GM18502 (cell line): Measurements from ENCODE around the gene MED1.
A peak's percentile ranks its signal among the peaks of the same experiment; 100 is the strongest.
"Not testable (repeated sequence)": the region's sequence is repeated elsewhere in the genome, so short reads cannot be mapped to it uniquely, and the experiment has no call there.

Experiments used
- ATAC-seq: cut with Tn5 transposase; IDR thresholded peaks from one replicate; pipeline ENCODE4 v1.9.1; 2021; ENCODE audit warnings: mild to moderate bottlenecking; ENCODE audit not compliant: unreplicated experiment, poor library complexity

MED1 gene

DNA sequence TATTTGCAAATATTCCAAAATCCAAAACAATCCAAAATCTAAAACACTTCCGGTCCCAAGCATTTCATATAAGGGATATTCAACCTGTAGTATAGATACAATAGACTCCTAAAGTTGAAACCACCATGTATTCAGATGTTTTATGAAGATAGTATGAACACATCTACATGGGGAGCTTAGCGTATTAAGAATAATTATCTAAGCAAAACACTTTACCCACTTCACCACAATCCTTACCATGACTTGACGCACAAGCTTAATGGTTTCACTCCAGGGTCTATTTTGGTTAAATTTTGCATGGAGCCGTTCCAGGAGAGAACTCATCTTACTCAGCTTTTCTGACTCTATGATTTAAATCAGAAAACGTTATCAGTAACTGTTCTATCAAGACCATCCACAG, 3.5 kb downstream of the MED1 start:
- no peak for ATAC-seq

DNA sequence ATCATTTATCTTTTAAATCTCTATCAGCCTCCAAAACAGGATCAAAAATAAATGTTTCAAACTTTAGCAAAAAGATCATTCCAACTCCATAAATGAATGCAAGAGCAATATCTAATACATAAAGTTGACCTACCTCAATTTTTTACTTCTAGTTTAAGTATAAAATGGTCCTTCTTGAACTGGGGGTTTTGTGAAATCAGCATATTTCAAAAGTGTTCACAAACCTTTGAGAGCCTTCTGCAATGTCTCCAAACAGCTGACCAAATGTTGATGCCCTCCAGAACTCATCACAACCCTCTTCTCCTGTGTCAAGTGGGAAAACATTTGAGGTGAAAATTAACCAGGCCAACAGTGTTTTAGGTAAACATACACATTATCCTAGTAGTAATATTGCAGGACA, 7.7 kb downstream of the MED1 start:
- ATAC-seq = no peak

DNA sequence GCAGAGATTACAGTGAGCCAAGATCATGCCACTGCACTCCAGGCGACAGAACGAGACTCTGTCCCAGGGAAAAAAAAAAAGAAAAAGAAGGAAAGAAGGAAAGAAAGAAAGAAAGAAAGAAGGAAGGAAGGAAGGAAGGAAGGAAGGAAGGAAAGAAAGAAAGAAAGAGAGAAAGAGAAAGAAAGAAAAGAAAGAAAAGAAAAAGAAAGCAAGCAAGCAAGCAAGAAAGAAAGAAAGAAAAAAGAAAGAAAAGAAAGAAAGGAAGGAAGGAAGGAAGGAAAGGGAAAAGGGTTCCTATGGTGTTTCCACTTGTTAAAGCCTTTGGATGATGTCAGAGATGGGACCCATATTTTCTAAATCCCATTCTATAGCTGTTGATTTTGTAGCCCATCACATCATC, 11.2 kb downstream of the MED1 start:
- not testable (repeated sequence) for ATAC-seq

DNA sequence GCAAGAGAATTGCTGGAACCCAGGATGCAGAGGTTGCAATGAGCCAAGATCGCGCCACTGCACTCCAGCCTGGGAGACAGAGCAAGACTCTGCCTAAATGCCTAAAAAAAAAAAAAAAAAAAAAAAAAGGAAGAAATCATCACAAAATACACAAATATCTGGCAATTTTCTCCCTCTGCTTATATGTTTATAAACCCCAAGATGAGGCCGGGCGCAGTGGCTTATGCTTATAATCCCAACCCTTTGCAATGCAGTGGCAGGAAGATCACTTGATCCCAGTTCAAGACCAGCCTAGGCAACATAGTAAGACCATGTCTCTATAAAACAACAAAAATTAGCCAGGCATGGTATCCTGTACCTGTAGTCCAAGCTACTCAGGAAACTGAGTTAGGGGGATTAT, 21.5 kb downstream of the MED1 start:
- ATAC-seq = no peak

DNA sequence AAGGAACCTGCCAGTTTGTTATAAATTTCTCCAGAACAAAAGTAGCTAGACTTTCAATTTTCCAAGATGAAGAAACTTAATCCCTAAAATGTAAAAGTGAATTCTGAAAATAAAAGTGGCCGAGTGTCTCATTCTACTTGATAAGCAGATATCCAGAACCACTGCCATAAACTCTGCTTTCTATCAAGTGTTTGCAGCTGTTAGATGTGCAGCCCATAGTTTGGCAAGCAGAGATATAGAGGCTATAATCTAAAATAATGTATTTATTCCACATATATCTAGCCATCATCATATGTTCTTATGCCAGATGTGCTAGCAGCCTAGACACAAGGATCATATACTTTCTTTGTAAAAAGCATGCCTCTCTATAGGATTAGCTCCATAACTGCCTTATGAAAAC, 34.9 kb downstream of the MED1 start:
- ATAC-seq = no peak

DNA sequence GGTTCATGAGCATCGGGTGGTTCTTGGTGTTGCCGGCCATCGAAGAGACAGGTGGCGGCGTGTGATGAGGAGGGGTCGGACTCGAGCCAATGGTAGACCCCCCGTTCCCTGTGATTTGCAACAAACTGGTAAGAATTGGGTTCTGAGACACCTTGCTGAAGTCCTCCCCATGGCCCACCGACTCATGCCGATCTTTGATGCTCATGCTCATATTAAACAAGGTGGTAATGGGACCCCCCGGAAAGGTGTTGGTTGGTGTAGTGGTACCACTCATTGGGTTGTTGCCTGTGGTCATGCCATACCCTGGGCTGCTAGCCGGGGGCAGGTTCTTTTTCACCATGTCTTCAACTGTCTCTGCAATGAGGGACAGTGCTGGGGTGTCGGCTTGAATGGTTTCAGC, 40.8 kb downstream of the MED1 start:
- no peak for ATAC-seq

DNA sequence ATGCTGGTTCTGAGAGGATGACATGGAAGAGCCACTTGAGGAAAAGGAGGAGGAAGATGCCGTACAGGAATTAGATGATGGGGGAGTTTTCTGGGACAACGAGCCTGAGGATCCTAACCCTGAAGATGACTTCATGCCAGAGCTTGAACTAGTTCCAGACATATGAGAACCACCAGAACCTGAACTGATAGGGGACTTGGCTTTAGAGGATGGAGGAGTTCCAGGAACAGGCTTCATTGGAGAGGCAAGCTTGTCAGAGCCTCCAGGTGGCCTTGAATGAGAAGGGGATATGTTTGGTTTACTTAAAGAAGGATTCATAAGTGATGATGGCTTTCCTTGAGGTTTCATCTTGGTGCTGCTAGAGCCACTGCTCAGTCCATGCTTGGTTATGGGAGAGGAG, 42.7 kb downstream of the MED1 start:
- no peak for ATAC-seq

DNA sequence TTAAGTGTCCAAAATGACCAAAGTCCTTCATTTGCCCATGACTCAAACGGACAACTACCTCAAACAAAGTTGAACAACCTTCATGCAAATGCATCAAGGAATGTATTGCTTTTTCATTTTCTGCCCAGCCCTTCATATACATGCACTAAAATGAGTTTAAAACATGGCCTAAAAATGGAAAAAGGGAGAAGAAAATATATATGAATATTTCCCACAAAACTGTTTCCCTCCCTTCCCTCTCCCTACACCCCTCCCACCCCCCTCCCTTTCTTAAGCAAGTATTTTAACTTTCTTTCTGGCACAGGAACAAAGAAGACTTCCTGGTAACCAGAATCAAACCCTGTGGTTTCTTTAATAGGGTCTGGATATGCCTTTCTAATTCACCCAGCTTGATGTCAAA, 44.1 kb downstream of the MED1 start:
- no peak for ATAC-seq

DNA sequence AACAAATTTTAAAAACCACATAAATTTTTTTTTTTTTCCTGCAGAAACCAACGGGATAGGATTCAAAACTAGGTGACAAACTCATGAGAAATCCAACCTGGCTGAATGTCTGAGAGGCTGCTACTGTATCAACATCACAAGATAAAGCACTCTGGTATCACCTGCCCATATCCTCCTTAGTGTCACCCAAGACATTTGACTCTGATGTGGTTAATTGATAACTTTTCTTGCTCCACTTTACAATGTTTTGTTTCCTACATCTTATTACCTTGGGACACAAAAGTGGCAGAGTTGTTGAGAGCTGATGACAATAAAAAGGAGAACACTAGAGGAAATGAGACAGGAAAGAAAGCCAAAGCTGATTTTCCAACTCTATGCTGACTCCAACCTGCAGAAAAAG, 45.6 kb downstream of the MED1 start:
- no peak for ATAC-seq

DNA sequence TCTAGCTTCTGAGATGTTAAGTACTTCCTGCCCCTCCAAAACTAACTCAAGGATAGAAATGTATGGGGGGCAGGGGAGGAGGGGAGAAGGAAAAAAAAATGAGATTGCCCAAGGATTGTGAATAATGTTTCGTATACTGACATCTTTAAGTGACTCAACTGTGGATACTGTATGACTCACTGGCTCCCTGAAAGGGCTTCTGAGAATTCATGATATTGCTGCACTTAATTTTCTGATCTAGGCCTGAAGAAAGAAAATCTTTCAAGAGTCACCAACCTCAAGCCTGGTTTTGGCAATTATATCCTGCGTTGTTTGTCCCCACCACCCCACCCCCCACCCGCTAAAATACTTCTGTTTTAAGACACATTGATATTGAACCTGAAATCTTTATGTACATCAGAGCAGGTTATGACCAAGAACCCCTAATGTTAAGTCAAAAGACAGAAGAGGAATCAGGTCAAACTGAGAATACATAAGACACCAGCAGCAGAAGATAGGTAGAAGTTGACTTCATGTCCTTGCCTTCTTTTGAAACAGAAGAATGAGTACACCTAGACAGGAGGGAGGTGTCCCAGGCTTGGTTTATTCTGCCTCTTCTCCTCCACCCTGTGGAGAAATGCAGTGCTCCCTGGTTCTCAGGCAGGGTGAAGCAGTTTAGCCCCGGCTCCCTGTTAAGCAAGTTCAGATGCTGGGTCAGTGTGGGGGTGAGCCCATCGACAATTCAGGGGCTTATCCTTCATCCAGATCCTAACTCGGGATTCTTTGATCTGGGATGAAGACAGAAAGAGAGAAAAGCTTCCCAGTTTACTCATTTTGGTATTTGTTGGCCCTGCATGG, 46.3 kb downstream of the MED1 start:
- no peak for ATAC-seq

DNA sequence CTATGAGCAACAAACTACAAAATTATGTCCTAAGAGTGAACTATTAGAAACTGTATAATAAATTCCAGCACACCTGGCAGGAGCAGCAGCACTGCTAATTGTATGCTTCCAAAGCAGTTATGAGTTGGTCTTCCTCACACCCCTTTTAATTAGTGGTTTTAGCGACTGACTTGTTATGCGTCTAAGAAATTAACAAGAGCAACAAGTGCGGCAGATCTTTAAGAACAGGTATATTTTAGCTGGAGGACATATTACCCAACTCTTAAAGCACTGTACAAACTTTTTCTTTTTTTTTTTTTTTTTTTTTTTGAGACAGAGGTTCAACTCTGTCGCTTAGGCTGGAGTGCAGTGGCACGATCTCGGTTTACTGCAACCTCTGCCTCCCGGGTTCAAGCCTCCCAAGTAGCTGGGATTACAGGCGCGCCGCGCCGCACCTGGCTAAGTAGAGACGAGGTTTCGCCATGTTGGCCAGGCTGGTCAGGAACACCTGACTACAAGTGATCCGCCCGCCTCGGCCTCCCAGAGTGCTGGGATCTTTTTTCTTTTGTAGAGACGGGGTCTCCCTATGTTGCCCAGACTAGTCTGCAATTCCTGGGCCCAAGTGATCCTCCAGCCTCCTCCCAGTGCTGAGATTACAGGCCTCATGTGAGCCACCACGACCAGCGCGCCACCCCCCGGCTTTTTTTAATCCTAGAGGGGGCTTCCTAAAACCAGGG, 48.0 kb downstream of the MED1 start:
- no peak for ATAC-seq

DNA sequence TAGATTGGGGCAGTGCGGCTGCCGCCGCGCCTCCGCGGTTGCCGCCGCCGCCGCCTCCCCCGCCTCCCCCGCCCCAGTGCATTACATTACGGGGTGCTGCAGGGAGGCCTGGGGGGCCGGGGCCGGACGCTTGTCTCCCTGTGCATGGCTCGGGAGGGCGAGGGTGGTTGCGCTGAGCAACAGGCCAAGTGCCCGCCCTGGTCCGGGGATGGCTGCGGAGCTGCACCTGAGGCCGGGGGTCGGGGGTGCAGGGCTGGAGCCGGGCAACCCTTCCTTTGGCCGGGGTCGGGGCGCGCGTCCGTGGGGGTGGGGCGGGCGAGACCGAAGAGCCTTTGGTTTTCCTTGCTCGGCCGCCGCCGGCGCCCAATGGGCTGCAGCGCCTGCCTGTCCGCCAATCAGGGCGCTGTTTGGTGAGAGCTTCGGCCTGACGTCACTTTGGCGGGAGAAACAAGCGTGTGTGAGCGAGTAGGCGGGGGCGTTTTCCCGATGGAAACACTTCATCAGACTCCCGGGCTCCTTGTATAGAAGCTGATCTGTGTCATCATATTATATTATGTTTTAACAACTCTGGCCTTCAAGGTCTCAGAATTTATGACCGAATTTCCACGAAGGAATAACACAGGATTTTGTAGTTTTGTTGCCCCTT, 48.7 kb downstream of the MED1 start:
- ATAC-seq = peak; percentile 60

DNA sequence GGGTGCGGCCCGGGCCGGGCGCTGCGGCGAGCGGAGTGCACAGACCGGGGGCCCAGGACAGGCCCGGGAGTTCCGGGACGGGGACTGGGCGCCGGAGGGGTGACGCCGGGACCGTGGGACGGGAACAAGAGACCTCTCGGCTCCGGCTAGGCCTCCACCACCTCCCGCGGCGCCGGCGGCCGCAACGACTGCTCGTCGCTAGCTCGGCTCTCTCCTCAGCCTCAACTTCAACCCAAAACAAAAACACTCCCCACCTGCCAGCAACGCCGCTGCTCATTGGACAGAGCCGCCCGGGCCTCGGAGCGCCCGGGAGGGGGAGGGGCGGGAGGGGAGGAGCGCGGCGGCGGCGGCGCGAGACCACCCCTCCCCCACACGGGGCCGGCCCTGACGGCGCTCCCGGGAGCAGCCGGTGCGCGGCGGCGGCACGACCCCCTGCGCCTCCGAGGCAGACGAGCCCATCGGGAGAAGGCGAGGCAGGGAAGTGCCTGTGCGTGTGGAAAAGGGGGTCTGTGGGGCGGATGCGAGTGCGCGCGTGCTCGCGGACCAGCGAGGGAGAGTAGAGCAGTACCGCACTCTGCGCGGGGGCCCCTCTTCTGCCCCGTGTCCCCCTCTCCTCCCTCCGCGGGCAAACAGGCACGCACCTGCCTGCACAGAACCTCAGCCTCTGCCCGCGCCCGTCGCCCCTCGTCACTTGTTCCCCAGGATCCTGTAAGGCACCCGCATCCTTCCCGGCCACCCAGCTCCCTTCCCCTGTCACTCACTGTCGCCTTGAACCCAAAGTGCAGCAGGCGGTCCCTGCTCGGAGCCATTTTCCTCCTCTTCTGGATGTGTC, 49.4 kb downstream of the MED1 start, which contains the start of gene FBXL20:
TSS of gene FBXL20 (minus strand) at position 215 of the 832 bp plus-strand sequence. CDS start 224 bp downstream, outside the sequence.
- ATAC-seq = peak; percentile 68

DNA sequence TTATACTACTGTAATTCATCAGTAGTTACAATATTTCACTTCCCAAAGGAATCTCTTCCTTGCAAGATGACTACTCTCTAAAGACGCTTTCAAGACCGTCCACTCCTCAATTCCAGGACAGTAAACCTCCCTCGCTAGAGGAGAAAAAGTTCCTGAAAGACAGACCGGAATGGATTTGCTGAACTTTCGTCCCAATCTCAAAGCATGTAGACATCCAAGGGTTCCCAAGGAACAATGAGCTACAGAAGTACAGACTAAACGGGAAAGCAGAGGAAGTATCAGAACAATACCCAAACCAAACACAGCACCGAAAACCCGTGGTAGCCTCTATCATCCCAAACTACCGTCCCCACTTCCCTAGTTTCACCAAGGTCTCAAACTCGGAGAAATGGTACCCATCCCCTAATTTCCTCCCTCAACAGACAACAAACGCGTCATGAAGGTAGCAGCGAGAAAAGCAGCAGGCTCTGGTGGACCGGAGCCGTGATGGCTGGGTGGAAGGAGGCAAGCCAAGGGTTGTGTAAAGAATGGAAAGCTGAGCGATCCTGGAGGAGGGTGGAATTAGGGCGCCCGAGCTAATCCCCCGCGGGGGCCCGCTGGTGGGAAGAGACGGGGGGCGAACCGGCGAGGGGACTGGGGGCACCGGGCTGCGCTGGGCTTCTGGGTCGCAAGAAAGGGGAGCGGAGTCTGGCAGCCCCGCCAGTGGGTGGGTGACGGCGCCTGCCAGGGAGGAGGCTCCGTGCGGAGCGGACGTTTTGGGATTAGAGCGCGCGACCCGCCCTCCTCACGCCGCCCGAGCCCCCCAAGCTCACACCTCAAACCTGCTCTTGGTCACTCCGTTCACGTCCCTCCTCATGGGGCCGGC, 50.3 kb downstream of the MED1 start:
- no peak for ATAC-seq

DNA sequence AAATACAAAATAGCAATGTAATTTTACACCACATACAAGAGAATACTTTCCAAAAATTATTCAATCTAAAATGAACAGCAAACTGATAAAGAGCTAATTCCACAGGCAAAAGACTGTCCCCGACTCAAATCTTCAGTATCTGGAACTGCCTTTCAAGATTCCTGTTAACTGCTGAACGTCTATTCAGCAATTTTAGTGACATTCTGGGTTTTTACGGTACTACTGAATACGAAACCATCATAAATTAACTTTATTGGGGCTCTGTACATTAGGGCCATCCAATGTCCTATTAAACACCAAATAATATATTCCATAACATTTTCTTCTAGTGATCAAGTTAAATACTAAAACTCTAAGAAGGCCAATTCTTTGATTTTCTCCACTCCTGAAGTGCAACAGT, 51.3 kb downstream of the MED1 start:
- no peak for ATAC-seq

DNA sequence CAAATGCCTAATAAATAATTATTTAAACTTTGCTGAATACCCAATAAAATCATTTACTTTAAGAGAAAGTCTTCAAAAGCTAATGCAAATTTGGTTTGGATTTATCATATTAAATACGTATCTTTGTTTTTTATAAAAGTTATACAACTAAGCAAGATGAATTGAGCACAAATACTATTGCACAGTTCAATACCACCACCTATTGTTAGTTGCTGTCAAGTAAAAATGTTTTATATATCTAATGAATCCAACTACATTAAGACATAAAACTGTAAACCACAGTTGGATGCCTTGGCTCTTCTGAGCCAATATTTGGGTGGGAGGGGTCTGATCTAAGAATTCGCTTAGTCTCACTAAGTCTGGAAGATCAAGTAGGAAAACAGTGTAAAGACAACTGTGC, 57.3 kb downstream of the MED1 start:
- ATAC-seq = no peak

DNA sequence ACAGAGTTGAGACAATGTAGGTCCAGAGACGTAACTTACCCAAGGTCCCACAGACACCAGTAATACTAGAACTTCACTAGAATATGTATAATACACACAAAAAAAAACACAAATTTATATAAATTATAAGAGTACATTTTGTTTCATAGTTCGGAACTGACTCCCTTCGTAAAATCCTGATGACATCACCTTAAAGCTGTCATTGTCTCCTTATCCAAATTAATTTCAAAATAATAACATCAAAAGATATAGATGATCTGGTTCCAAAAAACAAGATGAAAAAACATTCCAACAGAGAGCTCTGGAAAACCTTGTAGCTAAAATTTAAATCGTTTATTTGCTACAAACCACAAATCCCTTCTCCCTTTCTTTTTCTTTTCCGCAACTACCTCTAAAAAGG, 59.6 kb downstream of the MED1 start:
- ATAC-seq = no peak

DNA sequence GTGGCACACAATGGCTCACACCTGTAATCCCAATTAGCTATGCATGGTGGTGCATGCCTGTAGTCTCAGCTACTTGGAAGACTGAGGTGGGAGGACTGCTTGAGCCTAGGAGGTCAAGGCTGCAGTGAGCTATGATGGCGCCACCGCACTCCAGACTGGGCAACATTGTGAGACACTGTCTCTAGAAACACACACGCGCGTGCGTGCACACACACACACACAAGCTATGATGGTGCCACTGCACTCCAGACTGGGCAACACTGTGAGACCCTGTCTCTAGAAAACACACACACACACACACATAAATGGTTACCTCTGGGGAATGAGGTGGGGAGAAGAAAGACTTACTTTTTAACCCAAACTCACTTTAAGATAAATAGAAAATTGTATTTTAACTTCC, 66.0 kb downstream of the MED1 start:
- no peak for ATAC-seq

DNA sequence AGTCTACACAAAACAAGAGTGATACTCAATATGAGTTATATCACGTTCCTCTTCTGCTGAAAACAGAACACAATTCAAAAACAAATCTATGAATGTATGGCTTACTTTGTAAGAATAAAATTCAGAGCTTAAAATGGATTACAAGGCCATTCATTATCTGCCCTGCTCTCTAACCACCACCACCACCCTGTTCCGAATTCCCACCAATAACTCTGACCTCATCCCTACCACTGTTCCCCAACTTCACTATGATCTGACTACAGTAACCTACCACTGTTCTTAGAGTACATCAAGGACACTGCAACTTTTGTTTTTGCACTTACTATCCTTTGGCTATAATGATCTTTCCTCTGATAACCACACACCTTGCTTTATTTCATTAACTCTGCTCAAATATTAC, 70.9 kb downstream of the MED1 start:
- no peak for ATAC-seq

DNA sequence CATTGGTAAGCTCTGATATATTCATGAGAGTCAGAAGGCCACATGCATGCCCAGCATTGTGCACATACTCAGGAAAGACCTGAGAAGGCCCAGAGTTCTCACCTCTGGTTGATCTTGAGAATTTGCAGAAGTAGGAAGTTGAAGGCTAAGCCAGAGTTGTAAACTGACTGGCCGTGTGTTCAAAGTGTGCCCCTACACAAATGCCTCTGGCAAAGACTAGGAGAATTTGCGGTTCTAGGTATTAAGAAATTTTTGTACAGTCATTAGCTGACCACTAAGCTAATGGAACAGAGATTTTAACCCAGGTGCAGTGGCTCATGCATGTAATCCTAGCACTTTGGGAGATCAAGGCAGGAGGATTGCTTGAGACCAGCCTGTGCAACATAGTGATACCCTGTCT, 74.6 kb downstream of the MED1 start:
- ATAC-seq = no peak
